Activated T-helper 1 cell treated with Interleukin-2 at 50 U/mL for 16 hours (primary cell): ENCODE measurements around the gene DIAPH2.
"Not testable (repeated sequence)": the region's sequence is repeated elsewhere in the genome, so short reads cannot be mapped to it uniquely, and the experiment has no call there.

Source experiments
- DNase-seq: peaks from one replicate; pipeline ENCODE4 v3.0.0-alpha.2; 2020; ENCODE audit warnings: low read depth

The DIAPH2 gene

DNA sequence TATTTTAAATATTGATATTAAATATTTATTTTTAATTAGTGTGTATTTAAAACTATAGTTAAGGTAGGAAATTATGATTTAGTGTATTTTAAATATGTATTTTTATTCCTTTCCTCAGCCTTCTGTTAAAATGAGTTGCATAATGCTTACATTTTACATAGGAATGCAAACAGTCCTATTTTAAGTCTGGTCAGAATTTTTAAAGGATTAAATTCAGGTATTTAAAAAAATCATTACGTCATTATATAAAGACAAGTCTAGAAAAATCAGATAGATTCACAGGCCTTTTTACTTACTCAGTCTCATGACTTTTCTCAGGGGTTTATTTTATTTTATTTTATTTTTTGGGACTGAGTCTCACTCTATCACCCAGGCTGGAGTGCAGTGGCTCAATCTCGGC is 148.7 kb downstream of the DIAPH2 start:
- DNase-seq, result no peak

DNA sequence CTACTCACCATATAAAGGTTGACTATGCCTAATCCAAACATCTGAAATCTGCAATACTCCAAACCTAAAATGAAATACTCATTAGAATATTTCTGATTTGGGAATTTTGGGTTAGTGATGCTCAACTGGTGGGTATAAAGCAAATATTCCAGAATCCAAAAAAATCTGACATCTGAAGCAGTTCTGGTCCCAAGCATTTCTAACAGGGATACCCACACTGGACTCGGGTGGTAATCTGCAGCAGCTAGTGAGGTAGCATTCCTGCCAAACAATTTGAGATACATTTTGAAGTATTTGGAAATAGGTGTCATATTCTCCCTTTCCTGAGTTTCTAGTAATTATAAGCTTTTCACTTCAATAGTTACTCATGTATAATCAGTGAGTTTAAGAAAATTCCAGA is 149.5 kb downstream of the DIAPH2 start:
- DNase-seq, result no peak

- DNase-seq, result no peak
Observed at GRCh38 chrX:96835660-96836289, 151.1 kb downstream of the DIAPH2 start.

DNA sequence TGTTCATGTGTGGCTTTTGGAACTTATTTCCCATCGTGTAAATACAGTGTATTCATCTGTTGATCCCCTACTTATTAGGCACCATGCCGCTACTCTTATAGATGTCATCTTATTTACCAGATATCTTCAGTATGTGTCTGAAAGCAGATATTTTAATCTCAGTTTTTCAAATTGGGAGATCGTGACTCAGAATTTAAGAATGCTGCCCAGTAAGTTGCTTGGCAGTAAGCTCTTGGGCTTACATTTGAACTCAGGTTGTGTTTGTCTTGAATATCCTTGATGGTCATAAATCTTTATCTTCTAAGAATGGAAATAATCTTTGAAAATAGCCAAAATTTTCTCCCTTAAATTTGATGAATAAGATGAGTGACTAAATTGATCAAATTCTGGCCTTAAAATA is 153.2 kb downstream of the DIAPH2 start:
- DNase-seq, result no peak

DNA sequence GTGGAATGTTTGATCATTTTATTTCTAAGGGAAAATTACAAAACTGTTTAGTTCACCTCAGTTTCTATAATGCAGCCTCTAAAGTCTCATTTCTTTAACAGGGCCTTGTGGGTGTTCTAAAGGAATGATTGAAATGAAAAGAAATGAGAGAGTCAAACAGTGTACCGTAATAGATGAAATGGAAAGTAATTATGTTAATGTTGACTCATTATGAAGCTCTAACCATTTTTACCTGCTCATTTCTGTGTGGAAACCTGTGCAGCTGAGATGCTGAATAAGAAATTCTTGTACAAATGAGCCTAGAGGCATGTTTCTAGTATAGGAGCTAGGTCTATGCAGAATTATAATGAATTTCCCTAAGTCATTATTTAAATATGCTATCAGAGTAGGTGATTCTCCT is 153.9 kb downstream of the DIAPH2 start:
- DNase-seq, result no peak

DNA sequence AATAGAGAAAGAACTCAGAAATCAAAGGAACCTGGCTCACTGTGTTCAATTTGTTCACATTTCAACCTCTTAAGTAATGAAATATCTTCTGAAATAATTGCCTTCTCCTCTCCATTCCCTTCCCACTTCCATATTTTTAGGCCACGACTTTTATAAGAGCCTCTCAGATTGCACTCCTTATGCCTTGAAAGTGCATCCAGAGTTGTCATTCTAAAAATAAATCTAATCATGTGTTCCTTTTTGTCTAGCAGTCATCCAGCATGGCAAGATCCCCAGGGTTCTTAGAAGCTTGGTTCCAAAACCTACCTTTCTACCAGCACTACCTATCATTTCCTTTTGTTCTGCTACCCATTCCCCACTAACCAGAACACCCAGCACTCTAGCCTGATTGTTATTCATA is 156.7 kb downstream of the DIAPH2 start:
- DNase-seq, result no peak

GRCh38 chrX:96841866-96842265 is 157.2 kb downstream of the DIAPH2 start:
- DNase-seq, result not testable (repeated sequence)

- DNase-seq, result no peak
Observed at GRCh38 chrX:96843566-96843965, 158.9 kb downstream of the DIAPH2 start.

DNA sequence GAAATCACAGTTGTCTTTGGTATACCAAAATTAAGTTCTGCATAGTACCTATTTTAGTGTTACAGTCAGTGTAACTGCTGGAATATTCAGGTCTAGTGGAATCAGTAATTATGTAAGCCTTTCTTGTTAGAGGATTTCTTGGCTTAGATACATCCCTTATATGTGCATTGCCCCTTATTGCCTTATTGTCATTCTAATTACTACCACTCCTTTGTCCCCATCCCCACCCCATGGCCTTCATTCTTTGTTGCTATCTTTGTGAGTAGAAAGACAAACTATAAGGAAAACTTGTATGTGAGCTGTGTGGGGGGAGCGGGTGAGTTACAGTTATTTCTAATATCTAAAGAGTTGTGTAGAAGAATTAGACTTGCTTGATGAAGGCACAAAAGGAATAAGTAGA is 162.2 kb downstream of the DIAPH2 start:
- no peak for DNase-seq

GRCh38 chrX:96859422-96859821 is 174.8 kb downstream of the DIAPH2 start:
- DNase-seq, result not testable (repeated sequence)

DNA sequence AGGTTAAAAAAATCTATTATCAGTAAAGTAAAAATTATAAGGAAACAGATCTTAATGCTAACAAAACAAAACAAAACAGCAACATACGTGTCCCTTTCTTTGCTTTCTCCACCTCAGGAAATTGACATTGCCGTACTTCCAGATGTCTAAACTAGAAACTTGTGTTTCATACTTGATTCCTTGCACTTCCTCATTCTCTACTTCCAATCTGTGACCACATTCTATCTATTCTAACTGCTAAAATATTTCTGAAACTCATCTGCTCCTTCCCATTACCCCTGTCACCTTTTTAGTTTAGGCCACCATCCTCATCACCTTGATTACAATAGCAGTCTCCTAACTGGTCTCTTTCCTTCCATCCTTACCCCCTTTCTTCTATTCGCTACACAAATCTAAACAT is 176.6 kb downstream of the DIAPH2 start:
- no peak for DNase-seq

DNA sequence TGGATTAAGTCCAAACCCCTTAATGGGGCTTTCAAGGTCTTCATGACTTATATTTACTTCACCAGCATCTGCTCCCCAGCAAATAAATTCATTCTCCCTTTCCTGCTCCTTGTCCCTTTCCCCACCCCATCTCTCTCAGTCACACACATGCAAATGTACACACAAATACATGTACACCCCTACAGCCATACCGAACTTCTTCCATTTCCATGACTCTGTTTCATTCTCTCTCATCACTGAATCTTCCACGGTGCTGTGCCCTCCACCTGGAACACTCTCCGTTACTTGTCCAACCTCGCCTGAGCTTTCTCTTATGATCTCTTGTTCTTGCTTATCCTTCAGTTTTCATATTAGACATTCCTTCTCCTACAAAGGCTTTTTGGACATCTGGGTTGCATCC is 177.0 kb downstream of the DIAPH2 start:
- DNase-seq, result no peak

DNA sequence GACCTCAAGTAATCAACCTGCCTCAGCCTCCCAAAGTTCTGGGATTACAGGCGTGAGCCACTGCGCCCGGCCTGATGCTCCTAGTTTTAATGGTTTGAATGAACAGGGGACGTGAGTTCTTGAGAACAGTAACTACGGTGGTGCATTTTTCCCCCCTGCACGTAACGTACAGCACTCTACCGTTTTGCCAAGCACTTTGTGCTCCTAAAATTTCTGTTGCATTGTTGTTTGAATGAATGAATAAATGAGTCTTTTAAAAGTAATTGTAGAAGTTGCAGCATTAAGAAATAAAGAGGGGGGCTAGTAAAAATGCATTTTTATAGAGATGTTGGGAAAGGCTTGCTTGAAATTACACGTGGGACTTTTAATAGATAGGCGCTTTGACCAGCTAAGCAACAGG is 199.0 kb downstream of the DIAPH2 start, which contains the start of gene RPA4:
Gene RPA4, plus strand, starts transcription at position 301 of the 400 bp plus-strand sequence. CDS start 403 bp downstream, outside the sequence.
- no peak for DNase-seq

- DNase-seq, result no peak
Observed at GRCh38 chrX:96884027-96884426, 199.4 kb downstream of the DIAPH2 start.

GRCh38 chrX:96889726-96890125 is 205.1 kb downstream of the DIAPH2 start:
- no peak for DNase-seq

GRCh38 chrX:96906741-96907140 is 222.1 kb downstream of the DIAPH2 start:
- no peak for DNase-seq

GRCh38 chrX:96907516-96908272 is 223.1 kb downstream of the DIAPH2 start:
- no peak for DNase-seq

- DNase-seq, result no peak
Observed at GRCh38 chrX:96909291-96909690, 224.6 kb downstream of the DIAPH2 start.

DNA sequence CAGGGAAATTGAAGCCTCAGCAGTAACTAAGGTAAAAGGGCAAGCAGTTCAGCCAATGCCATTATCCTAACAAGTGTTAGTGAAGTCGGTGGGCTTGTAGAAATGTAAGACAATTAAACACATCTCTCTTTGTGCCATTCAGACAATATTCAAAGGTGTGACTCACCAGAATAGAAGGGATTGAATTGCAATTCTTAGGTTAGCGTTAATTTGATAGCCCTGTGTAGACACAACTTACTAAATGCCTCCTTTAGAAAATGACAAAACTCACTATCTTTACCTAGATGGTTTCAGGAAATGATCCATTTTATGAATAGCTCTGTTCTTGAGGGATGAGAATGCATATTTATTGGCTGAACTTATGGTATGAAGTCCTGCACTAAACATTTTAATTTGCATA is 234.2 kb downstream of the DIAPH2 start:
- DNase-seq, result no peak

DNA sequence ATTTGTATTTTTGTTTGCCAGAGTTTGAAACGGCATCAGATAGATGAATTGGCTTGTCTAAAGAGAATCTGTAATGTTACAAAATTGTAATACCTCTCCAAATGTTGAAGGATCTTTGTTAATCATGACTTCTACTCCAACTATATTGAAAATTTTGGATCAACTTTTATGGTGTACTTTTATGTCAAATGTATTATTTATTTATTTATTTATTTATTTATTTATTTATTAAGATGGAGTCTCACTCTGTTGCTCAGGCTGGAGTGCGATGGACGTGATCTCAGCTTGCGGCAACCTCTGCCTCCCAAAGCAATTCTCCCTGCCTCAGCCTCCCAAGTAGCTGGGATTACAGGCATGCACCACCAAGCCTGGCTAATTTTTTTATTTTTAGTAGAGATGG is 235.0 kb downstream of the DIAPH2 start:
- DNase-seq, result no peak

DNA sequence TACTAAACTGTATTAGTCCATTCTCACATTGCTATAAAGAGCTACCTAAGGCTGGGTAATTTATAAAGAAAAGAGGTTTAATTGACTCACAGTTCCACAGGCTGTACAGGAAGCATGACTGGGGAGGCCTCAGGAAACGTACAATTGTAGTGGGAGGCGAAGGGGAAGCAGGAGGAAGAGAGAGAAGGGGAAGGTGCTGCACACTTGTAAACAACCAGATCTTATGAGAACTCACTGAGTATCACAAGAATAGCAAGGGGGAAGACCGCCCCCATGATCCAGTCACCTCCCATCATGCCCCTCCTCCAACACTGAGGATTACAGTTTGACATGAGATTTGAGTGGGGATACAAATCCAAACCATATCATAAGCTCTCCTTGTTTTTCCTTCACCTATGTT is 239.9 kb downstream of the DIAPH2 start:
- no peak for DNase-seq

GRCh38 chrX:96929036-96929435 is 244.4 kb downstream of the DIAPH2 start:
- DNase-seq, result no peak

DNA sequence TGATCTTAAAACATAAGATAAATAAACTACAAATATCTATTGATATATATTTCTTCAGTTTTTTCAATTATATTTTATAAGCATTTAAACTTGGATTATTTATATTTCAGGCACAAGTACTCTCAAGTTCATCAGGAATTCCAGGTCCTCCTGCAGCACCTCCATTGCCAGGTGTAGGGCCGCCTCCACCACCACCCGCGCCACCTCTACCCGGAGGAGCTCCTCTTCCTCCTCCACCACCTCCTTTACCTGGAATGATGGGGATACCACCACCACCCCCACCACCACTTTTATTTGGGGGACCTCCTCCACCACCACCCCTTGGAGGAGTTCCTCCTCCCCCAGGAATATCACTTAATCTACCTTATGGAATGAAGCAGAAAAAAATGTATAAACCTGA is 273.1 kb downstream of the DIAPH2 start:
- no peak for DNase-seq

- DNase-seq, result no peak
Observed at GRCh38 chrX:96971812-96972211, 287.2 kb downstream of the DIAPH2 start.
